ENCODE measurements around the gene TRIM7.
A peak's percentile ranks its signal among the peaks of the same experiment; 100 is the strongest.
"Not testable (repeated sequence)": the region's sequence is repeated elsewhere in the genome, so short reads cannot be mapped to it uniquely, and the experiment has no call there.

The TRIM7 gene

GRCh38 chr5:181218795-181219124 is 13.8 kb upstream of the TRIM7 start:
- no peaks in the 10 kb centered on the region for H3K9me3 ChIP-seq (replicated peaks; ENCODE audit: low read length)
- no peaks in the 10 kb centered on the region for H3K36me3 ChIP-seq (ENCODE audit: insufficient read depth, low read length)
- H3K4me3 ChIP-seq (ENCODE audit: low read length), result peak overlapping the region; percentile 64
- peak overlapping the region; percentile 81 for H3K4me2 ChIP-seq (ENCODE audit: low read length)
- no peak overlapping the region for H3K9ac ChIP-seq (ENCODE audit: low read depth, low read length)
- H3K27me3 ChIP-seq (ENCODE audit: control insufficient read depth, insufficient read depth, low read length), result no peaks in the 10 kb centered on the region
- peaks cover 11% of the 10 kb centered on the region for H3K4me1 ChIP-seq (ENCODE audit: control insufficient read depth, insufficient read depth, low read length)

DNA sequence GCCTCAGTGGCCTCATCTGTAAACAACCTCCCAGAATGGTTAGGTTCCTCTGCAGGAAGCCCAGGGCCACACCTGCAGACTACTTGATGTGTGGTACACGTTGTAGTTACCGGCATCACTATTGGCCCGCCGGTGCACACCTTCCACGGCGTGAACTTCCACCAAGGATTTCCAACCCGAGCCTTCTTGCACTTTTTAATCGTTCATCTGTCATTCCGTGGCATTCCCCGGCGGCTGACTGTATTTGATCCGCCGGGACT is 12.7 kb upstream of the TRIM7 start:
- H3K4me2 ChIP-seq (ENCODE audit: low read length), result peak overlapping the region; percentile 81
- H3K27me3 ChIP-seq (ENCODE audit: control insufficient read depth, insufficient read depth, low read length), result no peaks in the 10 kb centered on the region
- H3K9me3 ChIP-seq (replicated peaks; ENCODE audit: low read length), result no peaks in the 10 kb centered on the region
- peaks cover 11% of the 10 kb centered on the region for H3K4me1 ChIP-seq (ENCODE audit: control insufficient read depth, insufficient read depth, low read length)
- peak overlapping the region; percentile 65 for H3K4me3 ChIP-seq (ENCODE audit: low read length)
- no peaks in the 10 kb centered on the region for H3K36me3 ChIP-seq (ENCODE audit: insufficient read depth, low read length)
- no peak overlapping the region for H3K9ac ChIP-seq (ENCODE audit: low read depth, low read length)

- Histone ChIP-seq H3K4me3 (ENCODE audit: low read length) (peak overlapping the region; percentile 65), H3K4me2 (ENCODE audit: low read length) (peak overlapping the region; percentile 81), H3K9ac (ENCODE audit: low read depth, low read length) (no peak overlapping the region), H3K4me1 (ENCODE audit: control insufficient read depth, insufficient read depth, low read length) (peaks cover 8% of the 10 kb centered on the region), H3K9me3 (replicated peaks; ENCODE audit: low read length) (no peaks in the 10 kb centered on the region), H3K27me3 (ENCODE audit: control insufficient read depth, insufficient read depth, low read length) (no peaks in the 10 kb centered on the region), H3K36me3 (ENCODE audit: insufficient read depth, low read length) (no peaks in the 10 kb centered on the region)
These were observed 12.3 kb upstream of the TRIM7 start for GRCh38 chr5:181217111-181217802.

- Histone ChIP-seq H3K9ac (ENCODE audit: low read depth, low read length) (peak overlapping the region; percentile 35), H3K4me2 (ENCODE audit: low read length) (peak overlapping the region; percentile 71), H3K9me3 (replicated peaks; ENCODE audit: low read length) (no peaks in the 10 kb centered on the region), H3K36me3 (ENCODE audit: insufficient read depth, low read length) (no peaks in the 10 kb centered on the region), H3K27me3 (ENCODE audit: control insufficient read depth, insufficient read depth, low read length) (no peaks in the 10 kb centered on the region), H3K4me3 (ENCODE audit: low read length) (peak overlapping the region; percentile 48), H3K4me1 (ENCODE audit: control insufficient read depth, insufficient read depth, low read length) (peaks cover 8% of the 10 kb centered on the region)
These were observed 11.3 kb upstream of the TRIM7 start for GRCh38 chr5:181215997-181216989.

DNA sequence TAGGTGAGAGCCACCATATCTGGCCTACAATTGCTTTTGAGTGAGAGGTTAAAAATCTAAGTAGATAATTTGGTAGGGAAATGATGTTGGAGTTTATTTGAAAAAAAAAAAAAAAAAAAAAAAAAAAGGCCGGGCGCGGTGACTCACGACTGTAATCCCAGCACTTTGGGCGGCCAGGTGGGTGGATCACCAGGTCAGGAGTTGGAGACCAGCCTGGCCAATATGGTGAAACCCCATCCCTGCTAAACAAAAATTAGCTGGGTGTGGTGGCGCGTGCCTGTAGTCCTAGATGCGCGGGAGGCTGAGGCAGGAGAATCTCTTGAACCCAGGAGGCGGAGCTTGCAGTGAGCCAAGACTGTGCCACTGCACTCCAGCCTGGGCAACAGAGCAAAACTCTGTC is 9.3 kb upstream of the TRIM7 start:
- H3K9ac ChIP-seq (ENCODE audit: low read depth, low read length); H3K36me3 ChIP-seq (ENCODE audit: insufficient read depth, low read length); H3K4me3 ChIP-seq (ENCODE audit: low read length); H3K9me3 ChIP-seq (replicated peaks; ENCODE audit: low read length); H3K27me3 ChIP-seq (ENCODE audit: control insufficient read depth, insufficient read depth, low read length); H3K4me2 ChIP-seq (ENCODE audit: low read length); H3K4me1 ChIP-seq (ENCODE audit: control insufficient read depth, insufficient read depth, low read length): not testable (repeated sequence)

DNA sequence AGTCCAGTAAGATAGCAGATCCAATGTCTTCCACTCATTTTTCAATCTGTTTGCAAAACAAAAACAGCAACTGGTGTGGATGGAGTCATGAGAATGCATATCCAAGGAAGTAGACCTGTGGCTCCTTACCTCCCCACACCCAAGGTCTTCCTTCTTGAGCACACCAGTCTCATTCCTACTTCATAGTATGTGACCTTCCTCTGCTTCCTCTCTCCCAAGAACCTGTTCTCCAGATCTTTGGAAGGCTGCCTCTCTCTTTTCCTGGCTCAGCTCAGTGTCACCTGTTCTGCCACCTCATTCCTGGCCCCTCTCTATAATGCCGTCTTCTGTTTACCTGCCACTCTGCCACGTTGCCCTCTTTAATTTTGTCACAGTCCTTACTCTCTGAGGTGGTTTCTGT is 7.9 kb upstream of the TRIM7 start:
- H3K36me3 ChIP-seq (ENCODE audit: insufficient read depth, low read length), result no peaks in the 10 kb centered on the region
- H3K4me1 ChIP-seq (ENCODE audit: control insufficient read depth, insufficient read depth, low read length), result peaks cover 8% of the 10 kb centered on the region
- H3K4me3 ChIP-seq (ENCODE audit: low read length), result no peak overlapping the region
- H3K9ac ChIP-seq (ENCODE audit: low read depth, low read length), result no peak overlapping the region
- H3K4me2 ChIP-seq (ENCODE audit: low read length), result no peak overlapping the region
- H3K27me3 ChIP-seq (ENCODE audit: control insufficient read depth, insufficient read depth, low read length), result no peaks in the 10 kb centered on the region
- no peaks in the 10 kb centered on the region for H3K9me3 ChIP-seq (replicated peaks; ENCODE audit: low read length)

GRCh38 chr5:181212080-181212479 is 7.1 kb upstream of the TRIM7 start:
- Histone ChIP-seq H3K36me3 (ENCODE audit: insufficient read depth, low read length) (no peaks in the 10 kb centered on the region), H3K4me2 (ENCODE audit: low read length) (no peak overlapping the region), H3K9ac (ENCODE audit: low read depth, low read length) (no peak overlapping the region), H3K27me3 (ENCODE audit: control insufficient read depth, insufficient read depth, low read length) (no peaks in the 10 kb centered on the region), H3K9me3 (replicated peaks; ENCODE audit: low read length) (no peaks in the 10 kb centered on the region), H3K4me3 (ENCODE audit: low read length) (no peak overlapping the region), H3K4me1 (ENCODE audit: control insufficient read depth, insufficient read depth, low read length) (peaks cover 3% of the 10 kb centered on the region)

GRCh38 chr5:181211208-181211607 is 6.2 kb upstream of the TRIM7 start:
- H3K4me3 ChIP-seq (ENCODE audit: low read length), result no peak overlapping the region
- H3K4me1 ChIP-seq (ENCODE audit: control insufficient read depth, insufficient read depth, low read length), result peaks cover 7% of the 10 kb centered on the region
- H3K36me3 ChIP-seq (ENCODE audit: insufficient read depth, low read length), result no peaks in the 10 kb centered on the region
- no peak overlapping the region for H3K9ac ChIP-seq (ENCODE audit: low read depth, low read length)
- H3K4me2 ChIP-seq (ENCODE audit: low read length), result no peak overlapping the region
- no peaks in the 10 kb centered on the region for H3K9me3 ChIP-seq (replicated peaks; ENCODE audit: low read length)
- no peaks in the 10 kb centered on the region for H3K27me3 ChIP-seq (ENCODE audit: control insufficient read depth, insufficient read depth, low read length)

GRCh38 chr5:181210698-181211097 is 5.7 kb upstream of the TRIM7 start:
- H3K36me3 ChIP-seq (ENCODE audit: insufficient read depth, low read length); H3K4me1 ChIP-seq (ENCODE audit: control insufficient read depth, insufficient read depth, low read length); H3K9me3 ChIP-seq (replicated peaks; ENCODE audit: low read length): not testable (repeated sequence)

GRCh38 chr5:181210148-181210547 is 5.2 kb upstream of the TRIM7 start:
- not testable (repeated sequence) for H3K9me3 ChIP-seq (replicated peaks; ENCODE audit: low read length); H3K9ac ChIP-seq (ENCODE audit: low read depth, low read length); H3K36me3 ChIP-seq (ENCODE audit: insufficient read depth, low read length); H3K27me3 ChIP-seq (ENCODE audit: control insufficient read depth, insufficient read depth, low read length); H3K4me2 ChIP-seq (ENCODE audit: low read length); H3K4me3 ChIP-seq (ENCODE audit: low read length)
- peaks cover 14% of the 10 kb centered on the region for H3K4me1 ChIP-seq (ENCODE audit: control insufficient read depth, insufficient read depth, low read length)

More at GRCh38 chr5:181210698-181211097, 5.7 kb upstream of the TRIM7 start:
- H3K4me3 ChIP-seq (ENCODE audit: low read length); H3K4me2 ChIP-seq (ENCODE audit: low read length); H3K27me3 ChIP-seq (ENCODE audit: control insufficient read depth, insufficient read depth, low read length); H3K9ac ChIP-seq (ENCODE audit: low read depth, low read length): not testable (repeated sequence)

DNA sequence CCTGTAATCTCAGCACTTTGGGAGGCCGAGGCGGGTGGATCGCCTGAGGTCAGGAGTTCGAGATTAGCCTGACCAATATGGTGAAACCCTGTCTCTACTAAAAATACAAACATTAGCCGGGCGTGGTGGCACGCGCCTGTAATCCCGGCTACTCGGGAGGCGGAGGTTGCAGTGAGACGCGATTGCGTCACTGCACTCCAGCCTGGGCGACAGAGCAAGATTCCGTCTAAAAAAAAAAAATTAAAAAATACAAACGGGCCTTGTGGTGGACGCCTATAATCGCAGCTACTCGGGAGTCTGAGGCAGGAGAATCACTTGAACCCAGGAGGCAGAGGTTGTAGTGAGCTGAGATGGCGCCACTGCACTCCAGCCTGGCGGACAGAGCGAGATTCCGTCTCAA is 4.0 kb upstream of the TRIM7 start:
- H3K9ac ChIP-seq (ENCODE audit: low read depth, low read length); H3K9me3 ChIP-seq (replicated peaks; ENCODE audit: low read length): not testable (repeated sequence)

DNA sequence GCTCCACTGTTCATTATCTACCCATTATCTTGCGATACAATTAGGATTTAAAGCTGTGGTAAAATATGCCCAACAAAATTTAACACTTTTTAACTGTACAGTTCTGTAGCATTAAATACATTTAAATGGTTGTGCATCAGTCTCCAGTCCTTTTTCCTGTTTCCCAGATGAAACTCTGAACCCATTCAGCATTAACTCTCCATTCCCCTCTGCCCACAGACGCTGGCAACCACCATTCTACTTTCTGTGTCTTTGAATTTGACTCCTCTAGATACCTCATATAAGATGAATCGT is 2.9 kb upstream of the TRIM7 start:
- no peak overlapping the region for H3K4me2 ChIP-seq (ENCODE audit: low read length)
- H3K4me3 ChIP-seq (ENCODE audit: low read length), result peak overlapping the region; percentile 18

More for the DNA sequence above, 4.0 kb upstream of the TRIM7 start:
- peaks cover 17% of the 10 kb centered on the region for H3K4me1 ChIP-seq (ENCODE audit: control insufficient read depth, insufficient read depth, low read length)
- H3K27me3 ChIP-seq (ENCODE audit: control insufficient read depth, insufficient read depth, low read length); H3K4me3 ChIP-seq (ENCODE audit: low read length); H3K36me3 ChIP-seq (ENCODE audit: insufficient read depth, low read length); H3K4me2 ChIP-seq (ENCODE audit: low read length): not testable (repeated sequence)

More for the DNA sequence above, 2.9 kb upstream of the TRIM7 start:
- H3K9ac ChIP-seq (ENCODE audit: low read depth, low read length), result no peak overlapping the region
- no peaks in the 10 kb centered on the region for H3K9me3 ChIP-seq (replicated peaks; ENCODE audit: low read length)
- H3K27me3 ChIP-seq (ENCODE audit: control insufficient read depth, insufficient read depth, low read length), result no peaks in the 10 kb centered on the region
- peaks cover 25% of the 10 kb centered on the region for H3K4me1 ChIP-seq (ENCODE audit: control insufficient read depth, insufficient read depth, low read length)
- no peaks in the 10 kb centered on the region for H3K36me3 ChIP-seq (ENCODE audit: insufficient read depth, low read length)
